Measurements from ENCODE around the gene ZBTB9. TPM values are rescaled to one million over a fixed set of nuclear protein-coding genes. Genes with fewer than 3 reads are reported as not detected.

Gene ZBTB9
- polyA plus RNA-seq, 1 of the 3 experiments (the other 2 are of a cell fraction): 5.7 TPM

GRCh38 chr6:33417903-33418689 is 36.3 kb upstream of the ZBTB9 start, which contains the start of gene CUTA (continued):
- no peak for TF ChIP-seq ZBTB33 (IDR thresholded peaks at IDR 0.05; ENCODE audit: borderline replicate concordance, low read depth)
- TF ChIP-seq ELF1 (IDR thresholded peaks at IDR 0.05): peak; percentile 89
- TF ChIP-seq USF1 (IDR thresholded peaks at IDR 0.05; ENCODE audit: borderline replicate concordance, low read depth): peak; percentile 99
- peak; percentile 33; the same call in 1 of the 2 replicates for TF ChIP-seq FOSL2 (IDR thresholded peaks at IDR 0.05; ENCODE audit: borderline replicate concordance, low read depth)
- TF ChIP-seq PBX3 (IDR thresholded peaks at IDR 0.05): peak; percentile 42; the same call in 1 of the 2 replicates
- peak; percentile 99 for TF ChIP-seq USF2 (IDR thresholded peaks at IDR 0.05; ENCODE audit: borderline replicate concordance, low read depth, low read length)

- H3K9me2 ChIP-seq: no peaks in the 10 kb centered on the region
- ChIA-PET CTCF (interaction anchor here (0.6 to 2.4 kb wide), 8 partner anchors 7 to 282 kb away, joined by 3 to 12 read pairs (median 4); no protein-coding TSS in a partner anchor), POLR2A (interaction anchor here (0.6 to 2.0 kb wide), 5 partner anchors 13 to 147 kb away, joined by 3 to 8 read pairs (median 4); partner anchors contain the start of genes RPS18, VPS52 and ZBTB9)
- H3K36me3 ChIP-seq (replicated peaks in 1 of 2; ENCODE audit: control insufficient read depth in 1 of 2, insufficient read depth in 2 of 2, low read length in 1 of 2): peaks cover 10 to 28% of the 10 kb centered on the region in 2 experiments
- H2AFZ ChIP-seq (ENCODE audit: low read depth): peak overlapping the region; percentile 72; the same call in 1 of the 2 replicates
- H3K27me3 ChIP-seq (ENCODE audit: insufficient read depth): no peaks in the 10 kb centered on the region
- 64% methylated on average over 8 of the region's 8 CpGs for WGBS (ENCODE audit: low lambda C conversion rate)
- no peaks in the 10 kb centered on the region for H3K9me3 ChIP-seq
- 0 out of 2 replicates have a peak, but pooled peaks cover 5% of the 10 kb centered on the region for H4K20me1 ChIP-seq (ENCODE audit: insufficient read depth)
- peaks cover 13% of the 10 kb centered on the region for H3F3A ChIP-seq (replicated peaks; ENCODE audit: insufficient read depth)
- TF ChIP-seq POLR2AphosphoS5 (IDR thresholded peaks at IDR 0.05; ENCODE audit: low read depth, low read length) (0 out of 2 replicates have a peak, but pooled peaks have one; percentile 2), ELF1 (IDR thresholded peaks at IDR 0.05) (no peak)
- H3K79me2 ChIP-seq (ENCODE audit: insufficient read depth): peaks cover 40% of the 10 kb centered on the region
- peak overlapping the region; percentile 84 to 94 for H3K27ac ChIP-seq (ENCODE audit: low read depth in 2 of 2, low read length in 1 of 2)
- peak overlapping the region; percentile 47 to 56 for H3K4me3 ChIP-seq (ENCODE audit: low read depth in 2 of 2, low read length in 1 of 2)
- peak overlapping the region; percentile 63 for H3K9ac ChIP-seq
- peak overlapping the region; percentile 82 for H3K4me2 ChIP-seq
- H3K4me1 ChIP-seq (ENCODE audit: control insufficient read depth in 1 of 2, insufficient read depth in 2 of 2, low read depth in 1 of 2, low read length in 1 of 2): peaks cover 22 to 43% of the 10 kb centered on the region in 2 experiments
- no peak for DNase-seq
Measured at GRCh38 chr6:33418690-33419291, 35.6 kb upstream of the ZBTB9 start.
